Frontal cortex (tissue), 4 donors: ENCODE results near the gene ASNSD1. TPM values are rescaled to one million over a fixed set of nuclear protein-coding genes. Genes with fewer than 3 reads are reported as not detected.
"Not testable (repeated sequence)": the region's sequence is repeated elsewhere in the genome, so short reads cannot be mapped to it uniquely, and the experiment has no call there.

Source experiments
- DNase-seq, 2 donors: peaks; one replicate each; pipeline ENCODE4 v3.0.0; 2012; ENCODE audit warnings: low spot score in 2 of 2
- FAIRE-seq: peaks from 2 replicates; lab custom pipeline; 2012; peaks lifted over from hg19 to GRCh38; lab: Jason Lieb, UNC
- total RNA-seq: library from RNA; depleted of rRNA; stranded (reverse); fragments of >200 nt; gene quantifications from one replicate; pipeline ENCODE4 v1.2.3, GENCODE V29; 2014
- donor health status: control.
- donor health status: control.
- donor health status: control.

The ASNSD1 gene
- total RNA-seq, 1 donor from 2014 or later = 133 TPM

- FAIRE-seq = no peak
Measured at GRCh38 chr2:189681903-189682302, 20.6 kb downstream of the ASNSD1 start.

GRCh38 chr2:189683348-189683747, 22.1 kb downstream of the ASNSD1 start:
- DNase-seq = no peak
- FAIRE-seq = no peak

More at GRCh38 chr2:189681903-189682302, 20.6 kb downstream of the ASNSD1 start:
- DNase-seq = no peak

- no peak for FAIRE-seq
- no peak for DNase-seq
Measured at GRCh38 chr2:189684811-189685210, 23.6 kb downstream of the ASNSD1 start.

- FAIRE-seq (no peak), DNase-seq (no peak)
Measured at GRCh38 chr2:189685540-189686229, 24.4 kb downstream of the ASNSD1 start.

GRCh38 chr2:189687796-189688195, 26.5 kb downstream of the ASNSD1 start:
- not testable (repeated sequence) for FAIRE-seq

GRCh38 chr2:189696223-189696622, 35.0 kb downstream of the ASNSD1 start:
- DNase-seq (no peak), FAIRE-seq (no peak)

More at GRCh38 chr2:189687796-189688195, 26.5 kb downstream of the ASNSD1 start:
- not testable (repeated sequence) for DNase-seq

- DNase-seq = peak in 1 of 2 donors; percentile 16
- FAIRE-seq = peak; percentile 95
Measured at GRCh38 chr2:189698020-189698887, 37.0 kb downstream of the ASNSD1 start.

GRCh38 chr2:189700681-189701080, 39.4 kb downstream of the ASNSD1 start:
- FAIRE-seq (no peak), DNase-seq (no peak)

- FAIRE-seq (no peak), DNase-seq (no peak)
Measured at GRCh38 chr2:189702071-189702470, 40.8 kb downstream of the ASNSD1 start.

- FAIRE-seq = no peak
Measured at GRCh38 chr2:189709501-189710221, 48.4 kb downstream of the ASNSD1 start.

GRCh38 chr2:189717593-189717992, 56.3 kb downstream of the ASNSD1 start:
- DNase-seq, FAIRE-seq: not testable (repeated sequence)

More at GRCh38 chr2:189709501-189710221, 48.4 kb downstream of the ASNSD1 start:
- DNase-seq = no peak

GRCh38 chr2:189719571-189719970, 58.3 kb downstream of the ASNSD1 start:
- no peak for DNase-seq
- FAIRE-seq = no peak

Other genes with a start within 250 kb of the ASNSD1 start
- 64.4 TPM for gene WDR75, start 220.0 kb upstream of the ASNSD1 start, total RNA-seq
- gene SLC40A1, start 80.7 kb upstream of the ASNSD1 start, total RNA-seq = 45.2 TPM
- 52.2 TPM for gene ANKAR, start 13.2 kb downstream of the ASNSD1 start, total RNA-seq
- 26.1 TPM for gene OSGEPL1, start 101.3 kb downstream of the ASNSD1 start, total RNA-seq
- 45.2 TPM for gene ORMDL1, start 122.9 kb downstream of the ASNSD1 start, total RNA-seq
- gene PMS1, start 123.0 kb downstream of the ASNSD1 start, total RNA-seq = 68.5 TPM